HCT116 (cell line): ENCODE results near the gene KRTAP12-2.

Source experiments
- CEBPB ChIP-seq: IDR thresholded peaks from 2 replicates; pipeline ENCODE4 v1.6.1; 2012; ENCODE audit warnings: low read depth
- EZH2 ChIP-seq: fragments of 200-600 bp; sonication (generic); IDR thresholded peaks from 2 replicates; pipeline ENCODE4 v1.6.1; 2017; ENCODE audit warnings: antibody characterized with exemption, mixed run types
- EZH2phosphoT487 ChIP-seq: fragments of 200-600 bp; IDR thresholded peaks from 2 replicates; pipeline ENCODE4 v1.6.1; 2018; ENCODE audit warnings: antibody characterized with exemption, borderline replicate concordance
- POLR2A ChIP-seq: IDR thresholded peaks from 2 replicates; pipeline ENCODE4 v1.7.0; 2011; ENCODE audit warnings: borderline replicate concordance; ENCODE audit not compliant: insufficient read depth, insufficient read length; ENCODE audit errors: extremely low read depth
- POLR2AphosphoS5 ChIP-seq: IDR thresholded peaks from 2 replicates; pipeline ENCODE4 v1.6.1; 2011; ENCODE audit warnings: mild to moderate bottlenecking, low read depth, low read length, moderate library complexity
- SIN3A ChIP-seq: IDR thresholded peaks from 2 replicates; pipeline ENCODE4 v1.6.1; 2012; ENCODE audit warnings: low read depth
- SP1 ChIP-seq: IDR thresholded peaks from 2 replicates; pipeline ENCODE4 v1.6.1; 2012; ENCODE audit warnings: low read depth
- TCF7L2 ChIP-seq: IDR thresholded peaks from 2 replicates; pipeline ENCODE4 v1.7.0; 2011; ENCODE audit warnings: borderline replicate concordance, inconsistent platforms; ENCODE audit not compliant: insufficient read depth, insufficient read length; ENCODE audit errors: extremely low read depth
- YY1 ChIP-seq: IDR thresholded peaks from 2 replicates; pipeline ENCODE4 v1.6.1; 2011; ENCODE audit warnings: low read length, low read depth, moderate library complexity, mild to moderate bottlenecking; ENCODE audit not compliant: insufficient replicate concordance; ENCODE audit errors: extremely low read depth
- TF ChIP-seq, protein P1 (sequence below), 3 experiments: fragments of 200-600 bp in 1 of 3; sonication (generic) in 1 of 3; IDR thresholded peaks in 2 of 3; conservative IDR thresholded peaks in 1 of 3; 2 replicates each; pipeline ENCODE4 v1.5.1; 2012 to 2017; ENCODE audit warnings: low read depth in 2 of 3, low read length in 2 of 3, antibody characterized with exemption in 1 of 3, borderline replicate concordance in 1 of 3, control low read depth in 1 of 3, mild to moderate bottlenecking in 1 of 3, mixed read lengths in 1 of 3, mixed run types in 1 of 3, moderate library complexity in 1 of 3; ENCODE audit not compliant: insufficient read depth in 1 of 3
- TF ChIP-seq, protein P2 (sequence below): IDR thresholded peaks from 2 replicates; pipeline ENCODE4 v1.6.1; 2012
- TF ChIP-seq, protein P3 (sequence below): IDR thresholded peaks from 2 replicates; pipeline ENCODE4 v1.6.1; 2011; ENCODE audit warnings: mild to moderate bottlenecking, low read length, moderate library complexity; ENCODE audit not compliant: insufficient replicate concordance; ENCODE audit errors: extremely low read depth
- TF ChIP-seq, protein P4 (sequence below): IDR thresholded peaks from 2 replicates; pipeline ENCODE4 v1.6.1; 2012

DNA sequence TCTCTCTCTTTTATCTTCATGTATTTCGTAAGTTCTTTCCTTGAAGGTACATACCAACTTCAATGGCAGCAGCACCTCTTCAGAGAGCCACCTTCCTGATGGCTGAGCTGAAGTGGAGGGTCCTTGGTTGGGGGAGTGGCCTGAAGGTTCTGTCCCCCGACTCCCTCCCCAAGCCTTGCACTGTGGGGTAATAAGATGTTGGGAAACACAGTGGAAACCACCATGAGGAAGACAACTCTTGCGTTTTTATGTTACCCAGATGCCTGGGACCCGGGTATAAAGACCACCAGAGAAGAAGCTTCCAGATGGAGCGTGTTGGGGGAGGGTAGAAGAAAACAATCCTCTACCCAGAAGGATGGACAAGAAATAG lies 8.2 kb downstream of the KRTAP12-2 start:
- TF ChIP-seq, protein P1, sequence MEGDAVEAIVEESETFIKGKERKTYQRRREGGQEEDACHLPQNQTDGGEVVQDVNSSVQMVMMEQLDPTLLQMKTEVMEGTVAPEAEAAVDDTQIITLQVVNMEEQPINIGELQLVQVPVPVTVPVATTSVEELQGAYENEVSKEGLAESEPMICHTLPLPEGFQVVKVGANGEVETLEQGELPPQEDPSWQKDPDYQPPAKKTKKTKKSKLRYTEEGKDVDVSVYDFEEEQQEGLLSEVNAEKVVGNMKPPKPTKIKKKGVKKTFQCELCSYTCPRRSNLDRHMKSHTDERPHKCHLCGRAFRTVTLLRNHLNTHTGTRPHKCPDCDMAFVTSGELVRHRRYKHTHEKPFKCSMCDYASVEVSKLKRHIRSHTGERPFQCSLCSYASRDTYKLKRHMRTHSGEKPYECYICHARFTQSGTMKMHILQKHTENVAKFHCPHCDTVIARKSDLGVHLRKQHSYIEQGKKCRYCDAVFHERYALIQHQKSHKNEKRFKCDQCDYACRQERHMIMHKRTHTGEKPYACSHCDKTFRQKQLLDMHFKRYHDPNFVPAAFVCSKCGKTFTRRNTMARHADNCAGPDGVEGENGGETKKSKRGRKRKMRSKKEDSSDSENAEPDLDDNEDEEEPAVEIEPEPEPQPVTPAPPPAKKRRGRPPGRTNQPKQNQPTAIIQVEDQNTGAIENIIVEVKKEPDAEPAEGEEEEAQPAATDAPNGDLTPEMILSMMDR (IDR thresholded peaks at IDR 0.05 in 2 of 3, conservative IDR thresholded peaks at IDR 0.05 in 1 of 3; ENCODE audit: borderline replicate concordance in 1 of 3, insufficient read depth in 1 of 3, low read depth in 2 of 3, low read length in 2 of 3) = no peak
- TF ChIP-seq YY1 = no peak
- no peak for TF ChIP-seq POLR2AphosphoS5
- TF ChIP-seq POLR2A = no peak
- TF ChIP-seq, protein P2, sequence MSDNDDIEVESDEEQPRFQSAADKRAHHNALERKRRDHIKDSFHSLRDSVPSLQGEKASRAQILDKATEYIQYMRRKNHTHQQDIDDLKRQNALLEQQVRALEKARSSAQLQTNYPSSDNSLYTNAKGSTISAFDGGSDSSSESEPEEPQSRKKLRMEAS = no peak
- TF ChIP-seq, protein P3, sequence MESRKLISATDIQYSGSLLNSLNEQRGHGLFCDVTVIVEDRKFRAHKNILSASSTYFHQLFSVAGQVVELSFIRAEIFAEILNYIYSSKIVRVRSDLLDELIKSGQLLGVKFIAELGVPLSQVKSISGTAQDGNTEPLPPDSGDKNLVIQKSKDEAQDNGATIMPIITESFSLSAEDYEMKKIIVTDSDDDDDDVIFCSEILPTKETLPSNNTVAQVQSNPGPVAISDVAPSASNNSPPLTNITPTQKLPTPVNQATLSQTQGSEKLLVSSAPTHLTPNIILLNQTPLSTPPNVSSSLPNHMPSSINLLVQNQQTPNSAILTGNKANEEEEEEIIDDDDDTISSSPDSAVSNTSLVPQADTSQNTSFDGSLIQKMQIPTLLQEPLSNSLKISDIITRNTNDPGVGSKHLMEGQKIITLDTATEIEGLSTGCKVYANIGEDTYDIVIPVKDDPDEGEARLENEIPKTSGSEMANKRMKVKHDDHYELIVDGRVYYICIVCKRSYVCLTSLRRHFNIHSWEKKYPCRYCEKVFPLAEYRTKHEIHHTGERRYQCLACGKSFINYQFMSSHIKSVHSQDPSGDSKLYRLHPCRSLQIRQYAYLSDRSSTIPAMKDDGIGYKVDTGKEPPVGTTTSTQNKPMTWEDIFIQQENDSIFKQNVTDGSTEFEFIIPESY = no peak
- no peak for TF ChIP-seq CEBPB
- TF ChIP-seq EZH2 = no peak
- TF ChIP-seq, protein P4, sequence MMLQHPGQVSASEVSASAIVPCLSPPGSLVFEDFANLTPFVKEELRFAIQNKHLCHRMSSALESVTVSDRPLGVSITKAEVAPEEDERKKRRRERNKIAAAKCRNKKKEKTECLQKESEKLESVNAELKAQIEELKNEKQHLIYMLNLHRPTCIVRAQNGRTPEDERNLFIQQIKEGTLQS = no peak
- no peak for TF ChIP-seq SIN3A
- no peak for TF ChIP-seq TCF7L2
- TF ChIP-seq EZH2phosphoT487 = no peak
- no peak for TF ChIP-seq SP1
